GM12878 (cell line): Measurements from ENCODE around the gene BARX2. TPM values are rescaled to one million over a fixed set of nuclear protein-coding genes. Genes with fewer than 3 reads are reported as not detected.

Experiments
- ATAC-seq: fragments of 200-7000 bp; cut with Tn5 transposase; 3 replicates; pipeline ENCODE4 v1.9.1; 2020; ENCODE audit warnings: mild to moderate bottlenecking, moderate library complexity
- BruUV-seq: library from RNA; stranded (reverse); fragments of 400-500 nt; replicated peaks from 2 replicates; lab custom pipeline; 2021; lab: Mats Ljungman, UMichigan
- CTCF ChIA-PET: fragments of 300-600 bp; sonication (Branson Sonifier 250); formaldehyde crosslinking; extraction: SDS; loops from one replicate; lab custom pipeline; 2021; ENCODE audit warnings: inconsistent platforms; lab: Yijun Ruan, JAX
- POLR2A ChIA-PET: fragments of 350-600 bp; formaldehyde crosslinking; extraction: SDS; loops from one replicate; lab custom pipeline; 2021; ENCODE audit warnings: inconsistent platforms; lab: Charles Lee
- RAD21 ChIA-PET: fragments of 300-600 bp; sonication (Branson Sonifier 250); formaldehyde crosslinking; loops from one replicate; lab custom pipeline; 2023; ENCODE audit warnings: antibody characterized with exemption; ENCODE audit not compliant: unreplicated experiment; lab: Charles Lee
- SMC1A ChIA-PET: fragments of 300-600 bp; sonication (Branson Sonifier 250); formaldehyde crosslinking; loops from one replicate; lab custom pipeline; 2023; ENCODE audit not compliant: unreplicated experiment, uncharacterized antibody; lab: Charles Lee
- DNase-seq: peaks from one replicate; pipeline ENCODE4 v3.0.0-alpha.2; 2011; ENCODE audit warnings: low read depth, low spot score
- FAIRE-seq: peaks from 3 replicates; lab custom pipeline; 2011; peaks lifted over from hg19 to GRCh38; lab: Jason Lieb, UNC
- H2AFZ ChIP-seq: 2 replicates; pipeline ENCODE4 v1.6.0; 2011; ENCODE audit warnings: low read depth, low read length, control low read depth; ENCODE audit not compliant: control insufficient read depth
- H3K27ac ChIP-seq: 2 replicates; pipeline ENCODE4 v1.5.1; 2011; ENCODE audit warnings: control low read depth; ENCODE audit not compliant: control insufficient read depth, insufficient read depth
- H3K27me3 ChIP-seq, 2 experiments: replicated peaks in 1 of 2; 2 replicates each; pipeline versions ENCODE4 v1.6.0 to v1.6.1; 2011; ENCODE audit warnings: low read length in 1 of 2; ENCODE audit not compliant: control insufficient read depth in 2 of 2, insufficient read depth in 2 of 2
- H3K36me3 ChIP-seq, 2 experiments: 2 replicates each; pipeline ENCODE4 v1.5.1; 2011; ENCODE audit warnings: low read length in 1 of 2; ENCODE audit not compliant: control insufficient read depth in 2 of 2, insufficient read depth in 2 of 2
- H3K4me1 ChIP-seq: 2 replicates; pipeline ENCODE4 v1.6.1; 2011; ENCODE audit warnings: mild to moderate bottlenecking, low read length, moderate library complexity, mixed read lengths; ENCODE audit not compliant: control insufficient read depth, insufficient read depth
- H3K4me2 ChIP-seq: 2 replicates; pipeline ENCODE4 v1.6.0; 2011; ENCODE audit warnings: control low read depth; ENCODE audit not compliant: control insufficient read depth, insufficient read depth
- H3K4me3 ChIP-seq: fragments of 200-600 bp; sonication (generic); 2 replicates; pipeline ENCODE4 v1.5.1; 2016
- H3K79me2 ChIP-seq: 2 replicates; pipeline ENCODE4 v1.6.0; 2011; ENCODE audit warnings: low read length; ENCODE audit not compliant: control insufficient read depth, insufficient read depth
- H3K9ac ChIP-seq: 2 replicates; pipeline ENCODE4 v1.8.0; 2011; ENCODE audit warnings: low read length, control low read depth, mixed read lengths; ENCODE audit not compliant: control insufficient read depth, insufficient read depth
- H3K9me3 ChIP-seq: replicated peaks from 3 replicates; pipeline ENCODE4 v1.5.1; 2011; ENCODE audit warnings: mild to moderate bottlenecking, low read length; ENCODE audit not compliant: control insufficient read depth, insufficient read depth
- H4K20me1 ChIP-seq: 2 replicates; pipeline ENCODE4 v1.6.0; 2011; ENCODE audit not compliant: control insufficient read depth, insufficient read depth
- CEBPZ ChIP-seq: fragments of 150-350 bp; IDR thresholded peaks from 2 replicates; pipeline ENCODE4 v1.6.1; 2016; ENCODE audit warnings: low read depth, low read length
- HCFC1 ChIP-seq: fragments of 150-350 bp; IDR thresholded peaks from 2 replicates; pipeline ENCODE4 v1.6.1; 2014; ENCODE audit warnings: low read length
- IKZF1 ChIP-seq: fragments of 450-650 bp; conservative IDR thresholded peaks from 2 replicates; pipeline ENCODE4 v1.6.1; 2017; ENCODE audit warnings: antibody characterized with exemption, mild to moderate bottlenecking
- KAT2A ChIP-seq: conservative IDR thresholded peaks from 2 replicates; pipeline ENCODE4 v1.6.1; 2011; ENCODE audit warnings: low read depth, low read length; ENCODE audit not compliant: control insufficient read depth
- PKNOX1 ChIP-seq: fragments of 450-650 bp; IDR thresholded peaks from 2 replicates; pipeline ENCODE4 v1.6.1; 2016; ENCODE audit warnings: mild to moderate bottlenecking
- POLR2AphosphoS2 ChIP-seq: IDR thresholded peaks from 2 replicates; pipeline ENCODE4 v1.6.1; 2011; ENCODE audit warnings: low read depth, mild to moderate bottlenecking, low read length, improper control_type of control experiment, moderate library complexity
- in situ Hi-C: fragments of 300-500 bp; cut with MboI; formaldehyde crosslinking; loops from 9 replicates; pipeline ENCODE4 v1.14.3; 2018; ENCODE audit warnings: mixed read lengths
- intact Hi-C: fragments of 100-400 bp; cut with micrococcal nuclease; formaldehyde crosslinking; loops from one replicate; pipeline ENCODE4 v1.14.2; 2022; ENCODE audit not compliant: unreplicated experiment
- polyA plus RNA-seq, 11 experiments: library from polyadenylated mRNA; depleted of rRNA in 4 of 11; unstranded in 6 of 11; stranded (reverse) in 5 of 11; fragments of >200 nt; fragmentation: Nextera tagmentation in 4 of 11; fragmentation: Illumina TruSeq in 1 of 11; extraction: Ambion mirVana in 4 of 11; extraction: Trizol in 1 of 11; gene quantifications; 1 replicate in 1 of 11; 2 replicates in 10 of 11; pipeline versions ENCODE4 v1.2.1 to v1.2.3, GENCODE V29; 2011 to 2016; ENCODE audit warnings: inconsistent platforms in 2 of 11, missing spikeins in 2 of 11, low read depth in 1 of 11
- total RNA-seq, 4 experiments: library from RNA; depleted of rRNA in 3 of 4; stranded (reverse); fragments of >200 nt in 3 of 4; fragmentation: Illumina TruSeq in 1 of 4; extraction: Trizol in 1 of 4; gene quantifications; 2 replicates each; pipeline versions ENCODE4 v1.2.1 to v1.2.3, GENCODE V29; 2013 to 2021

Gene BARX2
- total and polyA plus RNA-seq, 10 of the 15 experiments (the other 5 are each of a cell fraction or from before 2014, with no cell fraction given): 0.07 to 0.84 TPM; not detected in 8

- Histone ChIP-seq H3K27ac (no peak overlapping the region), H3K9me3 (no peaks in the 10 kb centered on the region), H3K9ac (no peak overlapping the region), H3K27me3 (no peaks in the 10 kb centered on the region; a peak in 1 of 4 replicates), H3K79me2 (no peaks in the 10 kb centered on the region), H3K4me1 (no peaks in the 10 kb centered on the region), H3K36me3 (no peaks in the 10 kb centered on the region), H2AFZ (no peak overlapping the region), H3K4me3 (no peak overlapping the region), H3K4me2 (no peak overlapping the region), H4K20me1 (no peaks in the 10 kb centered on the region)
- in situ Hi-C loops: no loop called here
- DNase-seq (no peak), FAIRE-seq (no peak), ATAC-seq (no peak)
- ChIA-PET CTCF (interaction anchor here (0.6 to 1.9 kb wide), 2 partner anchors 59 to 210 kb away, joined by 3 to 6 read pairs; no protein-coding TSS in a partner anchor), POLR2A (no interaction called here), RAD21 (interaction anchor here (1.1 kb wide), 1 partner anchor 210 kb away, joined by 3 read pairs; no protein-coding TSS in a partner anchor), SMC1A (interaction anchor here (0.6 to 2.1 kb wide), 6 partner anchors 48 to 967 kb away, joined by 3 to 7 read pairs (median 3); no protein-coding TSS in a partner anchor)
- TF ChIP-seq POLR2AphosphoS2 (no peak), CEBPZ (no peak), PKNOX1 (no peak), HCFC1 (no peak), IKZF1 (no peak), KAT2A (no peak)
- intact Hi-C loops: no loop called here
- no TSS peak for BruUV-seq
Measured at GRCh38 chr11:129328756-129329155, 46.9 kb upstream of the BARX2 start.
